K562 (cell line): ENCODE measurements around the gene GALNS. TPM values are rescaled to one million over a fixed set of nuclear protein-coding genes. Genes with fewer than 3 reads are reported as not detected.

Experiments used
- ATAC-seq: fragments of 200-7000 bp; cut with Tn5 transposase; 3 replicates; pipeline ENCODE4 v1.9.1; 2020; ENCODE audit warnings: moderate library complexity
- BruUV-seq: library from RNA; stranded (reverse); fragments of 400-500 nt; replicated peaks from 2 replicates; lab custom pipeline; 2021; lab: Mats Ljungman, UMichigan
- CTCF ChIA-PET: fragments of 300-600 bp; formaldehyde crosslinking; extraction: SDS; loops from one replicate; lab custom pipeline; 2021; ENCODE audit warnings: low intra/inter-chr PET ratio; lab: Yijun Ruan, JAX
- POLR2A ChIA-PET: fragments of 300-600, 350-650 bp; sonication (Branson Sonifier 250); formaldehyde crosslinking; extraction: SDS; loops from one replicate; lab custom pipeline; 2021; ENCODE audit warnings: antibody characterized with exemption, inconsistent platforms; lab: Yijun Ruan, JAX
- DNase-seq, 4 experiments: peaks; one replicate each; pipeline versions ENCODE4 v3.0.0 to v3.0.0-alpha.2; 2011 to 2018; ENCODE audit warnings: low spot score in 3 of 4, mixed read lengths in 3 of 4; ENCODE audit errors: extremely low read depth in 1 of 4
- FAIRE-seq: peaks from 2 replicates; lab custom pipeline; 2011; peaks lifted over from hg19 to GRCh38; lab: Jason Lieb, UNC
- H2AFZ ChIP-seq: 2 replicates; pipeline ENCODE4 v1.6.0; 2011; ENCODE audit warnings: low read depth, low read length, control low read depth, inconsistent platforms
- H3K27ac ChIP-seq: fragments of 200-600 bp; 3 replicates; pipeline ENCODE4 v1.8.0; 2011; ENCODE audit warnings: low read depth, mild to moderate bottlenecking, control low read depth, inconsistent platforms, low read length, moderate library complexity, mixed read lengths; ENCODE audit errors: extremely low read depth
- H3K27me3 ChIP-seq, 2 experiments: fragments of 300-600 bp in 1 of 2; 2 replicates in 1 of 2; 3 replicates in 1 of 2; pipeline versions ENCODE4 v1.6.0 to v1.8.0; 2011; ENCODE audit warnings: inconsistent platforms in 2 of 2, low read length in 2 of 2, mild to moderate bottlenecking in 1 of 2, mixed read lengths in 1 of 2, moderate library complexity in 1 of 2; ENCODE audit not compliant: control insufficient read depth in 2 of 2, insufficient read depth in 2 of 2
- H3K36me3 ChIP-seq: fragments of 300-600 bp; 3 replicates; pipeline ENCODE4 v1.8.0; 2011; ENCODE audit warnings: mild to moderate bottlenecking, low read length, inconsistent platforms; ENCODE audit not compliant: control insufficient read depth, insufficient read depth
- H3K4me1 ChIP-seq, 2 experiments: fragments of 200-600 bp in 1 of 2; replicated peaks in 1 of 2; 2 replicates in 1 of 2; 3 replicates in 1 of 2; pipeline versions ENCODE4 v1.5.1 to v1.8.0; 2011; ENCODE audit warnings: inconsistent platforms in 2 of 2, low read length in 2 of 2, mild to moderate bottlenecking in 1 of 2, mixed read lengths in 1 of 2, moderate library complexity in 1 of 2; ENCODE audit not compliant: control insufficient read depth in 2 of 2, insufficient read depth in 2 of 2
- H3K4me2 ChIP-seq: 2 replicates; pipeline ENCODE4 v1.6.1; 2011; ENCODE audit warnings: low read length, control low read depth, inconsistent platforms, mixed read lengths; ENCODE audit not compliant: insufficient read depth
- H3K4me3 ChIP-seq: fragments of 200-600 bp; sonication (generic), shearing (Covaris generic); 2 replicates; pipeline ENCODE4 v1.5.1; 2016; ENCODE audit warnings: control low read depth, inconsistent platforms
- H3K79me2 ChIP-seq: fragments of 200-600 bp; 3 replicates; pipeline ENCODE4 v1.8.0; 2011; ENCODE audit warnings: low read length, inconsistent platforms; ENCODE audit not compliant: control insufficient read depth, insufficient read depth
- H3K9ac ChIP-seq, 2 experiments: 2 replicates each; pipeline versions ENCODE4 v1.6.0 to v1.6.1; 2011; ENCODE audit warnings: low read depth in 2 of 2, low read length in 2 of 2, control low read depth in 1 of 2, inconsistent platforms in 1 of 2, mild to moderate bottlenecking in 1 of 2, mixed read lengths in 1 of 2; ENCODE audit not compliant: insufficient read depth in 1 of 2
- H3K9me1 ChIP-seq: one replicate; pipeline ENCODE4 v1.6.0; 2011; ENCODE audit warnings: inconsistent platforms, mild to moderate bottlenecking, low read length, moderate library complexity; ENCODE audit not compliant: control insufficient read depth, insufficient read depth
- H3K9me3 ChIP-seq: replicated peaks from 2 replicates; pipeline ENCODE4 v1.5.1; 2011; ENCODE audit warnings: low read depth, low read length, inconsistent platforms; ENCODE audit not compliant: control insufficient read depth, insufficient read depth
- H4K20me1 ChIP-seq: replicated peaks from 2 replicates; pipeline ENCODE4 v1.6.1; 2011; ENCODE audit warnings: low read length, inconsistent platforms, mixed read lengths; ENCODE audit not compliant: control insufficient read depth, insufficient read depth
- CHCHD3 ChIP-seq: fragments of 250-450 bp; sonication (Bioruptor Pico); IDR thresholded peaks from 2 replicates; pipeline ENCODE4 v2.1.2; 2022; ENCODE audit warnings: mild to moderate bottlenecking
- CHD2 ChIP-seq: IDR thresholded peaks from 2 replicates; pipeline ENCODE4 v1.6.1; 2011; ENCODE audit warnings: low read depth, low read length
- DPF2 ChIP-seq: fragments of 450-650 bp; IDR thresholded peaks from 2 replicates; pipeline ENCODE4 v1.6.1; 2016
- HNRNPL ChIP-seq: fragments of 200-400 bp; formaldehyde crosslinking; IDR thresholded peaks from 2 replicates; pipeline ENCODE4 v1.6.1; 2017; ENCODE audit warnings: low read depth, mild to moderate bottlenecking, low read length
- HOXB6 ChIP-seq: fragments of 250-450 bp; sonication (Bioruptor Pico); IDR thresholded peaks from 2 replicates; pipeline ENCODE4 v1.5.1; 2022; ENCODE audit warnings: mild to moderate bottlenecking, borderline replicate concordance
- MIER1 ChIP-seq: fragments of 450-650 bp; IDR thresholded peaks from 2 replicates; pipeline ENCODE4 v1.6.1; 2016; ENCODE audit warnings: antibody characterized with exemption, mild to moderate bottlenecking, low read depth
- PRPF4 ChIP-seq: fragments of 200-400 bp; formaldehyde crosslinking; IDR thresholded peaks from one replicate; pipeline ENCODE4 v1.6.1; 2017; ENCODE audit warnings: low read length, low read depth, mild to moderate bottlenecking; ENCODE audit not compliant: insufficient read depth, poor library complexity, severe bottlenecking
- RNF219 ChIP-seq: fragments of 250-450 bp; sonication (Bioruptor Pico); IDR thresholded peaks from 2 replicates; pipeline ENCODE4 v1.5.0; 2022; ENCODE audit warnings: mild to moderate bottlenecking
- SAFB ChIP-seq: fragments of 200-400 bp; formaldehyde crosslinking; IDR thresholded peaks from 2 replicates; pipeline ENCODE4 v1.6.1; 2017; ENCODE audit warnings: low read depth, low read length, borderline replicate concordance
- TCF7L2 ChIP-seq: fragments of 150-350 bp; IDR thresholded peaks from 2 replicates; pipeline ENCODE4 v1.6.1; 2016; ENCODE audit warnings: low read depth, mild to moderate bottlenecking, low read length, moderate library complexity
- TOE1 ChIP-seq, 2 experiments: fragments of 450-650 bp in 1 of 2; sonication (generic) in 1 of 2; formaldehyde crosslinking in 1 of 2; IDR thresholded peaks; 2 replicates each; pipeline versions ENCODE4 v1.7.1 to v1.8.0; 2016 to 2022; ENCODE audit warnings: borderline replicate concordance in 2 of 2, mild to moderate bottlenecking in 2 of 2, antibody characterized with exemption in 1 of 2, inconsistent platforms in 1 of 2, low read depth in 1 of 2, missing genetic modification reagents in 1 of 2, moderate library complexity in 1 of 2
- TSC22D4 ChIP-seq: fragments of 450-650 bp; IDR thresholded peaks from 2 replicates; pipeline ENCODE4 v1.6.1; 2016; ENCODE audit warnings: missing genetic modification characterization, missing biosample characterization, control low read depth
- ZFP91 ChIP-seq: sonication (generic); formaldehyde crosslinking; IDR thresholded peaks from 2 replicates; pipeline ENCODE4 v1.8.0; 2022; ENCODE audit warnings: mild to moderate bottlenecking, missing genetic modification reagents
- ZNF232 ChIP-seq: sonication (generic); formaldehyde crosslinking; IDR thresholded peaks from 2 replicates; pipeline ENCODE4 v1.8.0; 2022; ENCODE audit warnings: mild to moderate bottlenecking, missing genetic modification reagents
- WGBS: fragments of 100-300 bp; shearing (Covaris generic); methylation state at CpG from one replicate; pipeline ENCODE4 v1.1.6; 2016; ENCODE audit warnings: low coverage, mixed read lengths; ENCODE audit not compliant: insufficient coverage; ENCODE audit errors: missing lambda C conversion rate; 5-methylcytosine and 5-hydroxymethylcytosine counted together
- in situ Hi-C: fragments of 300-500 bp; cut with MboI; formaldehyde crosslinking; loops from 4 replicates; pipeline ENCODE4 v1.15.0; 2018; ENCODE audit warnings: inconsistent platforms, mixed read lengths
- intact Hi-C: fragments of 100-400 bp; cut with micrococcal nuclease; formaldehyde crosslinking; loops from 2 replicates; pipeline ENCODE4 v1.14.2; 2022
- polyA plus RNA-seq, 8 experiments: library from polyadenylated mRNA; depleted of rRNA in 4 of 8; stranded (reverse) in 5 of 8; unstranded in 3 of 8; fragments of >200 nt; fragmentation: Nextera tagmentation in 2 of 8; fragmentation: Illumina TruSeq in 1 of 8; extraction: Ambion mirVana in 2 of 8; extraction: Trizol in 1 of 8; gene quantifications; 2 replicates each; pipeline versions ENCODE4 v1.2.1 to v1.2.3, GENCODE V29; 2011 to 2014; ENCODE audit warnings: inconsistent platforms in 1 of 8, missing spikeins in 1 of 8
- total RNA-seq, 7 experiments: library from RNA; depleted of rRNA in 6 of 7; stranded (reverse); fragments of >200 nt in 6 of 7; fragmentation: Illumina TruSeq in 2 of 7; extraction: Trizol in 2 of 7; gene quantifications; 2 replicates each; pipeline versions ENCODE4 v1.2.1 to v1.2.3, GENCODE V29; 2011 to 2021; ENCODE audit warnings: low replicate concordance in 1 of 7

The GALNS gene
- total and polyA plus RNA-seq, 9 of the 15 experiments (the other 6 are each of a cell fraction or from before 2014, with no cell fraction given) = 0.38 to 13.2 (median 4.3) TPM

DNA sequence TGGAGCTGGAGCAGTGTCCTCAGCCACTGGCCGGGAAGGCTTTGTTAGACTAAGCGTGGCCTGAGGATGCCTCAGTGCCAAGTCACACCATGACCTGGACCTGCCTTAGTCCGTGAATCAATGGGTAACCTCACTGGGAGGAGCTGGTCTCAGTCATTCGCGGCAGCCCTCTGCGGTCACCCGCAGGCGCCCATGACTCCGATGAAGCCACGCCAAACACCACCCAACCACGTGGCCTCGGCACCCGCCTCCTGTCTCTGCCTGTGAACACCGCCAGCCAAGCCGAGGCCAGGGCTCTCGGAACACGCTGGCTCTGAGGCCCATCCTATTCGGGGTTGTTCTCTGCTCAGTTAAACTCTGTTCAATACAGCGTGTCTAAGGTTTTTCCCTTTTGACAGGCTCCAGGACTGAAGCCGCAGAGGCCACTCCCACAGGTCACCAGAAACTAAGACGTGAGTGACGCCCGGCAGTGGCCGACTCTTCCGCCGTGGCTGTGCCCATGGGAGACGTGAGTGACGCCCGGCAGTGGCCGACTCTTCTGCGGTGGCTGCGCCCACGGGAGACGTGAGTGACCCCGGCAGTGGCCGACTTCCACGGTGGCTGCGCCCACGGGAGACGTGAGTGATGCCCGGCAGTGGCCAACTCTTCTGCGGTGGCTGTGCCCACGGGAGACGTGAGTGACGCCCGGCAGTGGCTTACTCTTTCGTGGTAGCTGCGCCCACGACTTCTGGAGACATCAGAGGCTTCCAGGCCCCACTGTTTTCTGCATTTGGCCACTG, 26.6 kb upstream of the GALNS start (continued):
- TF ChIP-seq ZNF232 (CRISPR knock-in tag) (no peak), CHD2 (no peak), ZFP91 (CRISPR knock-in tag) (no peak)

- Histone ChIP-seq H3K36me3 (peaks cover 100% of the 10 kb centered on the region), H4K20me1 (no peaks in the 10 kb centered on the region), H2AFZ (no peak overlapping the region), H3K27me3 (no peaks in the 10 kb centered on the region), H3K9ac (no peak overlapping the region), H3K4me1 (peaks cover 0 to 83% of the 10 kb centered on the region in 2 experiments; a peak in 2 of 5 replicates), H3K9me3 (no peaks in the 10 kb centered on the region), H3K4me2 (no peak overlapping the region), H3K4me3 (no peak overlapping the region), H3K79me2 (peaks cover 16% of the 10 kb centered on the region), H3K27ac (no peak overlapping the region; the same call in 2 of the 3 replicates), H3K9me1 (no peaks in the 10 kb centered on the region)
- BruUV-seq = no TSS peak
- ChIA-PET CTCF (no interaction called here), POLR2A (interaction anchor here (0.6 to 0.9 kb wide), 2 partner anchors 24 to 215 kb away, joined by 3 to 4 read pairs; no protein-coding TSS in a partner anchor)
- DNase-seq (peak; percentile 61 to 85 (median 69)), FAIRE-seq (peak; percentile 77), ATAC-seq (peak; percentile 84)
- WGBS = 79% methylated on average over 18 of the region's 26 CpGs
- in situ Hi-C loops = no loop called here
- intact Hi-C loops = no loop called here
- TF ChIP-seq PRPF4 (no peak), TCF7L2 (no peak), SAFB (no peak), DPF2 (peak; percentile 65; the same call in 1 of the 2 replicates), TOE1 (IDR thresholded peaks at IDR 0.05; ENCODE audit: borderline replicate concordance) (0 out of 2 replicates have a peak, but pooled peaks have one; percentile 30), TOE1 (CRISPR knock-in tag; IDR thresholded peaks at IDR 0.05; ENCODE audit: borderline replicate concordance, low read depth) (no peak), MIER1 (no peak), TSC22D4 (tag) (no peak), HNRNPL (peak; percentile 97), CHCHD3 (no peak), HOXB6 (CRISPR knock-in tag) (no peak), RNF219 (CRISPR knock-in tag) (no peak)
Observed at GRCh38 chr16:88882358-88883030, 25.7 kb upstream of the GALNS start.
